T-helper 2 cell treated with Interferon-gamma antibody and Interleukin-4, amounts not matched to agents 100 ng/mL and 5 ng/mL, for 36 hours (primary cell): Measurements from ENCODE around the gene TRNAU1AP. TPM values are rescaled to one million over a fixed set of nuclear protein-coding genes. Genes with fewer than 3 reads are reported as not detected.
"Not testable (repeated sequence)": the region's sequence is repeated elsewhere in the genome, so short reads cannot be mapped to it uniquely, and the experiment has no call there.

Experiments
- intact Hi-C: fragments of 100-400 bp; cut with micrococcal nuclease; formaldehyde crosslinking; loops from one replicate; pipeline ENCODE4 v1.15.1; 2023
- total RNA-seq: library from RNA; stranded (reverse); gene quantifications from 2 replicates; pipeline ENCODE4 v1.2.3, GENCODE V29; 2022

The TRNAU1AP gene
- total RNA-seq, 1 donor from 2014 or later: 56.7 TPM

DNA sequence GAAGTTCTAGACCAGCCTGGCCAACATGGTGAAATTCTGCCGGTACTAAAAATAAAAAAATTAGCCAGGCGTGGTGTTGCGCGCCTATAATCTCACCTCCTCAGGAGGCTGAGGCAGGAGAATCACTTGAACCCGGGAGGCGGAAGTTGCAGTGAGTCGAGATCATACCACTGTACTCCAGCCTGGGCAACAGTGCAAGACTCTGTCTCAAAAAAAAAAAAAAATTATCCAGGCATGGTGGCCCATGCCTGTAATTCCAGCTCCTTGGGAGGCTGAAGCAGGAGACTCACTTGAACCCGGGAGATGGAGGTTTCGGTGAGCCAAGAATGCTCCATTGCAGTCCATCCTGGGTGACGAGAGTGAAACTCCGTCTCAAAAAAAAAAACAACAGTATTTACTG is 20.7 kb downstream of the TRNAU1AP start:
- intact Hi-C loops: no loop called here

DNA sequence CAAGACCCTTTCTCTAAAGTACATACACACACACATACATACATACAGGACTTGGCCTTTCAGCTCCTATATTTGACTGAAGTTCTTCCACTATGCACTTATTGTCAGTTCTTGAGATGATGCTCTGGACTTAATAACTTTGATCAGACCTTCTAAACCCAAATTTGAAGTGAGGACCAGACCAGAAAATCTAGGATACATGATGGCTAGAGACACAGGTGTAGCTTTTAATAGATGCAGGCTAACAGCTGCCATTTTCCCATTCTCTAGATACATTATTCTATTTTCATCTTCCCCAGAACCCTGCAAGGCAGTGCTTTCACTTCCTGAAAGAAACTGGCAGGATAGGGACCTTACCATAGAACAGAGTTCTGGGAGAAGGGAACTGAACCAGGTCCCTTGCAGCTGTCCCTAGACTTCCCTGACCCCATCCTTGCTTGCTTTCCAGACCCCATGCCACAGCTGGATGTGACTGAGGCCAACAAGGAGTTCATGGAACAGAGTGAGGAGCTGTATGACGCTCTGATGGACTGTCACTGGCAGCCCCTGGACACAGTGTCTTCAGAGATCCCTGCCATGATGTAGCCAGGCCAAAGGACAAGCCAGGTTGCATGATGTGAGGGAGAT is 24.3 kb downstream of the TRNAU1AP start:
- intact Hi-C loops: no loop called here

DNA sequence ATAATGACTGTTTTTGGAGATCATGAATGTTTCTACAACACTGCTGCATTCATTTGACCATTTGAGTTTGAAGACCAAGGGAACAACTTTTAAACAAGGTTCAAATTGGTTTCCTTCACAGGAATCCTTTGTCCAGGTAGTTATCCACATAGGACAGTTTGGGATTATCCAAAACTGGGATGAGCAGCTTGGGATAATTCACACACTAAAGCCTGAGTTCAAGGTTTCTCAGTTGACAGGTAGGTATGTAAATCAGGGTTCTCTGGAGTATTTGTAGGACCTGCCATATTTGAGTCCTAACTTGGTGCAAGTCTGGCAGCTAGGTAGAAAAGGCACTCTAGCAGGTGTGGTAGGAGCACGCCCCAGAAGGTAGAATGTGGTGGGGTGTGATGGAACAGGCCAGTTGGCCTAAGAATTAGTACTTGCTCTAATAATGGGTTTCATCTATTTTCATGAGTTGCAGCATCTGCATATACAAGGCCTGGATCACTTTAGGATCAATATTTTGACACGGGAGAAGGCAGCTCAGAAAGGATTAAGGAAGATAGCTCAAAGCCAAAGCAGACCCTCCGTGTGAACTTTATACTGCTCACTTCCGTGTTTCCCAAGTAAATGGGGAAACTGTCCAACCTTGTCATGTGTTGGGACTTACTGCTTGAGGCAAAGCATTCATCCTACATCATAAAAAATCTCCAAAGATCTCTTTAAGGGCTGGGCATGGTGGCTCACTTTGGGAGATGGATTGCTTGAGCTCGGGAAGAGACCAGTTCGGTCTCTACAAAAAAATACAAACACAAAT is 25.1 kb downstream of the TRNAU1AP start:
- intact Hi-C loops: no loop called here

DNA sequence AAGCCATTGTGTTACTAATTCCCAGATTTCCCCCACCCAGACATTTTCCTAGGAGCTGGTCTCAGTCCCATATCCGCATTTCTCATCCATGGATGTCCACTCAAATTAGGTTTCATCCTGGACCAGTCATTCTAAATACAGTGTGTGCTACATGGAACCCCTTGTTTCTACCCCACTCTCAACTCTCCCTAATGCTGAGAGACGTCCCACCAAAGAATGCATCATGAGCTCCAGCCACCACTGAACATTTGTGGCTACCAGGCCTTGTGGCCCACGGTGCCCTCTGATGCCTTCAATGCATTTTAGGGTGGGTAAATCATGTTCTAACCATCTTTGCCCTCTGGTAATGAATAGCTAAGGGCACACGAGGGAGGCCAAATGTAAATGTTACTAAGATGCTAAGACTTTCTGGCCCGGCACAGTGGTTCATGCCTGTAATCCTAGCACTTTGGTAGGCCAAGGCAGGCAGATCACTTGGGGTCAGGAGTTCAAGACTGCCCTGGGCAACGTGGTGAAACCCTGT is 25.9 kb downstream of the TRNAU1AP start:
- intact Hi-C loops: no loop called here

DNA sequence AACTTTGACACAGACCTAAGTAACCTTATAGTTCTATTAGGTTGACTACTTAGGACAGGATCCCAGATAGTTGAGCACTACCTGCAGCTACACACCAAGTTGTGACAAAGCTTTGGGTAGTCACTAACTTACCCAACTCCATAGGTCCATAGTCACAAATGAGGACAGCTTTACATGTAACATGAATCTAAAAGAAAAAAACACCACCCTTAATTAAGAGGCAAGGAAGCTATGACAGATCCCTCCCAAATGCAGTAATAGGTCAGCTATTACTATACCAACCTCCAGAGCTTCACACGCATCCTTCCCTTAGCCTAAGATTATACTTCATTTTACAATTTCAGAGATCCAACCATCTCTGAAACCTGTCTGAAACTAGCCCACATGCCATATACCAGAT is 26.5 kb downstream of the TRNAU1AP start:
- intact Hi-C loops: no loop called here

DNA sequence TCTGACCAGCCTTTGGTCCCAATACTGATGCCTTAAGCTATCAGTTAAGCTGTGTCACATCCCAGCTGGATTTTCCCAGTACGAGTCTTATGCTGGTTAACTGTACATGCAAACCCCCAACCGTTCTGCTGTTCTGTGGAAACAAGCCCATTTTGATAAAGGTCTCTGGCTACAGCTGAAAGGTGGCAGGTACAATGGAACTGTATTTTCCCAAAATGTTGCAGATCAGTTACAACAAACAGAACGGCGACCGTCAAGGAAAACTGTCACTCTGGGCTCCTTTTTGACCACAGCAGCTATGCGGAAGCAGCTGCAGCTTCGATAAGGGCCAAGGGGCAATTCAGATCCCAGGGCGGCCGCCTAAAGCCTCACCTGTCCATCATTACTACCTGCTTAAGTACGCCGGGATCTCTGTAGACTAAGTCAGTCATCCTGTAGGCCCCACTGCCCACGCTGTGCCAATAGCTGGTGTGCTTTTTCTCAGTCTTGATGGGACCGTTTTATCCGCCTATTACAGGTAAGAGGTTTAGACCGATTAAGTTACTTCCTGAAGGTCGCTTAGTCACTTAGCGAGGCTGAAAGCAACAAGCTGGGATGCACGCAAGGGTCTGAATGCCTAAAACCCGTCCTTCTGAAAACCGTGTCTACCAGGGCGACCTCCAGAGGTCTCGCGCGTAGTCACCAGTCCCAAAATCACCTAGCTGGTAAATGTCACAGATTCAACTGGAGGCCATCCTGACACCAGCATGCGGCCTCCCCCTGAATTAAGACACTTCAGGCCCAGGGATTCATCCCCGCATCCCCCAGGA is 28.0 kb downstream of the TRNAU1AP start:
- intact Hi-C loops: loop anchor here (1.0 to 5.0 kb wide), 8 partner anchors 29 to 601 kb away; partner anchors contain the start of genes GMEB1, MED18, RCC1 and SRSF4

DNA sequence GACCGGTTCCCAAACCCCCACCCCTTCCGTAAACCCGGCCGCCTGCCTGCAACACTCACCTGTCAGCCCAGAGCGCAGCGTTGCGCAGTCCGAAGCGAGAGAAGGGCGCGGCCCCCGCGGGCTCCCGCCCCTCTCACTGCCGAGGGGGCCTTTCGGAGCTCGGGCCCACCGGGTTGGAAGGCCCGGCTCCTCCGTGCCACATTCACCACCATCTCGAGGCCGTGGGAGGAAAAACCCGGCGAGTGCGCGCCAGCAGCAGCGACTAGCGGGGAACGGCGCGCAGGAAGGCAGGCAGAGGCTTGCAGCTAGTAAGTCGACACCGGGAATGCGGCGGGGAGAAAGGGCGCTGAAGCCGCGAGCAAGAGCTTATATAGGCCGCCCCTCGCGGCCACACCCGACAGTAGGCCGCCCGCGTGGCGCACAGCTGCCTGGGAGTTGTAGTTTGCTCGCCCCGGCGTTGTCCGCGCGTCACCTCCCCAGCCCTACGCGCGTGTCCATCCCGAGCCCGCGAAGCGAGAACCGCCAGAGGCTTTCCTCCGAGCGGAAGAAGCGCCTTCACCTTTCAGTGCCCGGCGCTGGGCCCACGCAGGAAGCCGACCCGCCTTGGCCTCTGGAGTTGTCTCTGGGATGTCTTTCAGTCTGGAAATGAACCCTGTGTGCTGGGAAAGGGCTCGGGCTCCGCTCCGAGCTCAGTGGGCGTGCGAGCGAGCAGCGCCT is 28.8 kb downstream of the TRNAU1AP start:
- intact Hi-C loops: loop anchor here (1.0 to 5.0 kb wide), 8 partner anchors 29 to 601 kb away; partner anchors contain the start of genes GMEB1, MED18, RCC1 and SRSF4

DNA sequence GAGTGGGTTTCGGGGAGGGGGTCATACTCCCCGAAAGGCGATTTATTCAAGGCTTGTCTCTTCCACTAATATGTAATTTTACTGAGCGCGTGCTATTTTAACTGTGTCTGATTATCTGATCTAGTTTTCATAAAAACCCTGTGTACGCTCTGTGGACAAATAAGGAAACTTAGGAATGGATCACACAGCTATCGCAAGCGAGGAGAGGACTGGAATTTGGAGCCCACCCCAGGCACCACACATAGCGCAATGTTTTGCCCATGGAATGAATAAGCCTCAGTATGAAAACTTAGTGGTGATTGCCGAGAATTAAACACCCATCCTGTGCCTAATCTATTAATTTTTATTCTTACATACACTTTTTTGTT is 29.3 kb downstream of the TRNAU1AP start:
- intact Hi-C loops: loop anchor here (5.0 kb wide), 4 partner anchors 85 to 600 kb away; partner anchors contain the start of genes GMEB1, MED18 and SRSF4

DNA sequence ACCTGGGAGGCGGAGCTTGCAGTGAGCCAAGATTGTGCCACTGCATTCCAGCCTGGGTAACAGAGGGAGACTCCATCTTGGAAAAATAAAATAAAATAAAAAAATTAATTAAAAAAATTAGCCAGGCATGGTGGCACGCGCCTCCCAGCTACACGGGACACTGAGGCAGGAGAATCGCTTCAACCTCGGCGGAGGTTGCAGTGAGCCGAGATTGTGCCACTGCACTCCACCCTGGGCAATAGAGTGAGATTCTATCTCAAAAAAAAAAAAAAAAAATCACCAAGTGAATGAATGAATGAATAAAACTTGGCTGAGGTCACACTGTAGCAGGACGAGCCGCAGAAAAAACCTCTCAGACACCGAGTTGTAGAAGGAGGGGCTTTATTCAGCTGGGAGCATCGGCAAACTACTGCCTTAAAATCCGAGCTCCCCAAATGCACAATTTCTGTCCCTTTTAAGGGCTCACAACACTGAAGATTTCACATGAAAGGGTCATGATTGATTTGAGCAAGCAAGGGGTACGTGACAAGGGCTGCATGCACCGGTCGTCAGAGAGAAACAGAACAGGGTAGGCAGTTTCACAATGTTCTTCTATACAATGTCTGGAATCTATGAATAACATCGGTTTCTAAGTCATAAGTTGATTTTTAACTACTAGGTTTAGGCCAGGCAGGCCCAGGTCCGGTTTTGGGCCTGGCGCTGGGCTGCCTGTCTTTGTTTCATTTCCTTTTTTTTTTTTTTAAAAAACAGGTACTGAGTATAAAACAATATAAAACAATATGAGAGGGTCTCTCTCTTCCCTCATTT is 33.9 kb downstream of the TRNAU1AP start:
- intact Hi-C loops: not testable (repeated sequence)

DNA sequence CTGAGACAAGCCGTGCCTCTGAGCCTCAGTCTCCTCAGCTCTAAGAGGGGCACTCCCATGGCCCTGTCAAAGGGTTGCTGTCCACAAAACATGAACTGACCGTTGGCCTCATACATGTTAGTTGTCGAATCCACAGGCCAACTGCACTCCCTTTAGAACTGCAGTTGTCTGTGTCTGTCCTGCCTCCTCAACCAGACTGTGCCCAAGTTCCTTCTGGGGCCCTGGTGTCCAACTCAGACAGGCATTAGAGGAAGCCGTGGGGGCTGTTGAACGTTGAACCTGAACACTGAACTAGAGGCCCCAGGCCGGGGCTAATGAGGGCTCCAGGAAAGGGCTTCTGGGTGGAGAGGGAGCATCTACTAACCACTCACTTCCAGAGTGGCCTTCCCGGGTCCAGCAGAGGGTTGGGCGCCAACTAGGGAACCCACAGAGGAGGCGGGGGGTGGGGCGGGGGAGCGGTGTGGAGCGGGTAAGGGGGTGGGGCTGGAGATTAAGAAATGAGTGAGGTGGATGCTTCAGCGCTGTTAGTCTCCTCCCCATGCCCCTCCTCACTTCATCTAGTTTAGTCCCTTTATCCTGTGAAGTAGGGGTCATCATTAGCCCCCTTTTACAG is 38.9 kb downstream of the TRNAU1AP start, which contains the start of gene RAB42:
Gene RAB42 (plus strand): TSS at position 558 of the 613 bp plus-strand sequence. CDS start 247 bp downstream, outside the sequence.
- intact Hi-C loops: no loop called here

DNA sequence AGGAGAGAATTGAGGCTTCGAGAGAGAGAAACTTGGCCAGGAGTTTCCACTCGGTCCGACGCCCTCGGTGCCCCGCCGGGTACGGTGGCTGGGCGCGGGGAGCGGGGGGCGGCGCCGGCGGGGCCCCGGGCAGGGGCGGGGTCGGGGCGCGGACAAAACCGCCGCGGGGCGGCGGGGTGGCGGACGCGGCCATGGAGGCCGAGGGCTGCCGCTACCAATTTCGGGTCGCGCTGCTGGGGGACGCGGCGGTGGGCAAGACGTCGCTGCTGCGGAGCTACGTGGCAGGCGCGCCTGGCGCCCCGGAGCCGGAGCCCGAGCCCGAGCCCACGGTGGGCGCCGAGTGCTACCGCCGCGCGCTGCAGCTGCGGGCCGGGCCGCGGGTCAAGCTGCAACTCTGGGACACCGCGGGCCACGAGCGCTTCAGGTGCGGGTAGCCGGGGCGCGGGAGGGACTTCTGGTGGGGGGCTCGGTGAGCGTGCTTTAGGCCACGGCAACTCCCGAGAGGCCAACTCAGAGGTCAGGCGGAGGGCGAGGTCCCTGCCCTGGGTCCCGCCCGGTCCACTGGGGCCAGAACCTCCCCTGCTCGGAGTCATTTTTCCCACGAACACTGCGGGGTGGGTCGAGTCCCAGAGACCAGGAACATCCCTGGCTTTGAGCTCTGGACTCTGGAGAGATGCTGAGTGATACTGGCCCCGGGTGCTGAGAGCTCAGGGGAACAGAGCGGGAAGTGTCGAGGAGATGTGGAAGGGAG is 39.6 kb downstream of the TRNAU1AP start:
- intact Hi-C loops: no loop called here

DNA sequence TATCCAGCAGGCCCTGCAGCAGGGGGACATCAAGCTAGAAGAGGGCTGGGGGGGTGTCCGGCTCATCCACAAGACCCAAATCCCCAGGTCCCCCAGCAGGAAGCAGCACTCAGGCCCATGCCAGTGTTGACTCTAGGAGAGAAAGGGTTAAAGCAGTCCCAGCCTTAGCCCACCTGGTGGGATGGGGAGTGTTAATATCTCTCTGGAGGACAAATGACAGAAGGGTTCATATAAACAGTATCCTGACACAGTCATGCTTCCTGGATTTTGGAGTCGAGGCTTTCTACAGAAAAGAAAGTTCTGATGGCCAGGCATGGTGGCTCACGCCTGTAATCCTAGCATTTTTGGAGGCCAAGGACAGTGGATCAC is 41.1 kb downstream of the TRNAU1AP start:
- intact Hi-C loops: not testable (repeated sequence)

DNA sequence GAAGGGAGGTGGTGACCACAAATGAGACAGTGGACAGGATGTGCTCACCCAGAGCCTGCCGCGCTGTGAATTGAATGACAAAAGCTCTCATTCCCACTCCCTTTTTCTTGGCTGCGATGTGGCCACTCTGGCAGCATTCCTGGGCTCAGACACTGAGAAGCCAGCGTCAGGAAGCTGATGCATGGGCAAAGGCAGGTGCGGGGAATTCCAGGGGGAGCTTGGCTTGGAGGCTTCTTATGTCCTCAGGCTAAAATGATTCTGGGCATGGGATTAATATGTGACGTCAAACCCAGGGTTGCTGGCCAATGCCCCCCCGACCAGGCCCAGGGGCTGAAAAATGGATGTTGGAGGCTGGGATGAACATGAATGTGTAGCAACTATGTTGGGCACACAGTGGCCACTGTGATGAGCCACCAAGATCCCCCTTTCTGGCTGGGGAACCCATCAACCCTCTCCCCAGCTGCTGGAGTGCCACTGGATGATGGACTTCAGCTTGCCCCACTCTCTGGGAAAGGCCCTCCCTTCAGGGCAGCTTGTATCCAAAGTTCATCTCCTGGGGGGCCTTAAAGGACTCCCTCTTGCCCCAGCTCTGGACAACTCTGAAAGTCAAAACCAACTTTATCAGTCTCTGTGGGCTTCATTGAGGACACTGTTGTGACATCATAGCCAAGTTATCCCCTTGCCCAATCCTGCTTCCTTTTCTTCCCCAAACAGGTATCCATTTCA is 42.0 kb downstream of the TRNAU1AP start:
- intact Hi-C loops: not testable (repeated sequence)

DNA sequence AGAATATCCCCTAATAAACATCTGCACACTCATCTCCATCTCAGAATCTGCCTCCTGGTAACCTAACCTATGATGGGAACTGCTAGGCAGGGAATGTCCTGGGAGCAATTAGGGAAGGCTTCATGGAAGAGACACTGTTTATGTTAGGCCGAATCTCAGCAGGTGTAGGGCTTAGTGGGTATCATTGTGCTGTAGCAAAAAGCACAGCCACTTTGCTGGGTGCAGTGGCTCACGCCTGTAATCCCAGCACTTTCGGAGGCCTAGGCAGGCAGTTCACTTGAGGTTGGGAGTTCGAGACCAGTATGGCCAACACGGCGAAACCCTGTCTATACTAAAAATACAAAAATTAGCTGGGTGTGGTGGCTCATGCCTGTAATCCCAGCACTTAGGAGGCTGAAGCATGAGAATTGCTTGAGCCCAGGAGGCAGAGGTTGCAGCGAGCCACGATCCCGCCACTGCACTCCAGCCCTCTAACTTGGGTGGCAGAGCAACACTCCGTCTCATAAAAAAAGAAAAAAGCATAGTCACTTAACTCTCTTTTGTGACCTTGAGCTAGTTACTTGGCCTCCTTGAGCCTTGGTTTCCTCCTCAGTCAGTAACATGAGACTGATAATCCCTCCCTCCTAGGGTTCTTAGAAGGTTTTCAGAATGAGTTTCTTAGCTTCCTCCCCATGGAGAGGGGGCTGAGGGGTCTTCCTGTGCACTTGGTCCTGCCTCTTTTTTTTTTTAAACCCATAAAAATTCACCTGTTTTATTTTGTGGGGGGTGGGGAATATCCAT is 42.7 kb downstream of the TRNAU1AP start:
- intact Hi-C loops: no loop called here

DNA sequence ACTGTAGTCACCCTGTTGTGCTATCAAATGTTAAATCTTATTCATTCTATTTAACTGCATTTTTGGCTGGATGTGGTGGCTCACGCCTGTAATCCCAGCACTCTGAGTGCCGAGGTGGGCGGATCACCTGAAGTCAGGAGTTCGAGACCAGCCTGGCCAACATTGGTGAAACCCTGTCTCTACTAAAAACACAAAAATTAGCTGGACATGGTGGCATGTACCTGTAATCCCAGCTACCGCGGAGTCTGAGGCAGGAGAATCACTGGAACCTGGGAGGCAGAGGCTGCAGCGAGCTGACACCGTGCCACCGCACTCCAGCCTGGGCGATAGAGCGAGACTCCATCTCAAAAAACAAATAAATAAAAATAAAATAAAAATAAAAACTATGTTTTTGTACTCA is 43.4 kb downstream of the TRNAU1AP start:
- intact Hi-C loops: not testable (repeated sequence)

DNA sequence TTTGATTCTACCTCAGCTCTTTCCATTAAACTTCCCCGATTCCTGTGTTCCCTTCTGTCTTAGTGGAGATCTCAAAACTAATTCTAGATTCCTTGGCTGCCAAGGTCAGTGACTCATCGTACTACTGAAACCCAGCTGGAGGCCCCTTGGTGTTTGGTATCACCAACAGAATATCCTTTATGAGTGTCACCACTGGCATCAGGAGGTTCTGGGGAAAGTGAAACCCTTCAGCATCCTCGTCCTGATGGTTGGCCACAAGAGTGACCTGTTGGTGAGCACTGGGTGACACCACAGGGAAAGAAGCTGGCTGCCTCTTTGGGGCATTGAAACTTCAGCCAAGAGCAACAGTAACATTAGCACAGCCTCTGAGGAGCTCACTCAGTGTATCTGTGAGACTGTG is 48.8 kb downstream of the TRNAU1AP start:
- intact Hi-C loops: loop anchor here (2.0 kb wide), 1 partner anchor 83 kb away; no protein-coding TSS in a partner anchor
